A549 treated with GW870086 at 1 μM for 4 hours (cell line): Measurements from ENCODE around the gene CNBD2. TPM values are rescaled to one million over a fixed set of nuclear protein-coding genes. Genes with fewer than 3 reads are reported as not detected.

Experiments
- total RNA-seq: library from RNA; stranded (reverse); fragments of 200-300 nt; extraction: Qiagen RNA extraction; gene quantifications from 5 replicates; pipeline ENCODE4 v1.2.3, GENCODE V29; 2022; ENCODE audit warnings: low read depth

CNBD2 gene
- total RNA-seq = 5.6 to 7.1 TPM (median 6.2 TPM) in 5 replicates

GRCh38 chr20:35967979-35968640 lies at the start of gene CNBD2:
Gene CNBD2, plus strand, starts transcription at chr20:35968590. Its CDS starts 173 bp downstream, at chr20:35968763.

GRCh38 chr20:35954200-35954906 lies 14.0 kb upstream of the CNBD2 start, which contains the start of gene SCAND1:
Gene SCAND1, minus strand, starts transcription at chr20:35954502. Its CDS starts 218 bp downstream, at chr20:35954284.

Other genes starting within 250 kb of the CNBD2 start
- 166 to 201 TPM (median 190 TPM) in 5 replicates for gene RBM39, start 226.3 kb upstream of the CNBD2 start, total RNA-seq
- gene PHF20, start 196.6 kb upstream of the CNBD2 start, total RNA-seq = 24.3 to 31.7 TPM (median 30.6 TPM) in 5 replicates
- 82.0 to 104 TPM (median 96.8 TPM) in 5 replicates for gene SCAND1, start 14.1 kb upstream of the CNBD2 start, total RNA-seq
- gene EPB41L1, start 186.2 kb downstream of the CNBD2 start, total RNA-seq = 59.2 to 87.1 TPM (median 75.8 TPM) in 5 replicates